Suprapubic skin (tissue), 4 donors: ENCODE results near the gene DOHH. TPM values are rescaled to one million over a fixed set of nuclear protein-coding genes. Genes with fewer than 3 reads are reported as not detected.
A peak's percentile ranks its signal among the peaks of the same experiment; 100 is the strongest.

Source experiments
- DNase-seq, 2 donors: peaks; one replicate each; pipeline ENCODE4 v3.0.0-alpha.2; 2019; ENCODE audit warnings: low spot score in 2 of 2
- H3K27ac ChIP-seq: fragments of 200-600 bp; sonication (generic); one replicate; pipeline ENCODE4 v1.5.1; 2019
- H3K27me3 ChIP-seq: fragments of 200-600 bp; sonication (generic); one replicate; pipeline ENCODE4 v1.5.1; 2019
- H3K36me3 ChIP-seq: fragments of 200-600 bp; sonication (generic); one replicate; pipeline ENCODE4 v1.5.1; 2019
- H3K4me1 ChIP-seq: fragments of 200-600 bp; sonication (generic); one replicate; pipeline ENCODE4 v1.5.1; 2019
- H3K4me3 ChIP-seq: fragments of 200-600 bp; sonication (generic); one replicate; pipeline ENCODE4 v1.5.1; 2019; ENCODE audit warnings: mild to moderate bottlenecking
- H3K9me3 ChIP-seq: fragments of 200-600 bp; sonication (generic); one replicate; pipeline ENCODE4 v1.5.1; 2019
- EP300 ChIP-seq: sonication (generic); formaldehyde crosslinking; IDR thresholded peaks from one replicate; pipeline ENCODE4 v1.6.1; 2017; ENCODE audit warnings: antibody characterized with exemption
- POLR2A ChIP-seq, 2 donors: fragments of 450-650 bp; IDR thresholded peaks; one replicate each; pipeline ENCODE4 v1.6.1; 2017; ENCODE audit warnings: antibody characterized with exemption in 2 of 2, mild to moderate bottlenecking in 2 of 2, moderate library complexity in 2 of 2
- POLR2AphosphoS5 ChIP-seq, 3 donors: sonication (generic); formaldehyde crosslinking; IDR thresholded peaks; one replicate each; pipeline ENCODE4 v1.6.1; 2017; ENCODE audit warnings: antibody characterized with exemption in 3 of 3
- WGBS: methylation state at CpG from one replicate; pipeline ENCODE4 v1.1.5; 2018; 5-methylcytosine and 5-hydroxymethylcytosine counted together
- total RNA-seq, 4 donors: library from RNA; depleted of rRNA; stranded (reverse); fragments of >200 nt; gene quantifications; one replicate each; pipeline ENCODE4 v1.1.0, GENCODE V29; 2016
- TF ChIP-seq, protein P1 (sequence below), 2 donors: fragments of 200-600 bp in 1 of 2; fragments of 450-650 bp in 1 of 2; sonication (generic) in 1 of 2; IDR thresholded peaks; one replicate each; pipeline ENCODE4 v1.5.1; 2016 to 2019; ENCODE audit warnings: antibody characterized with exemption in 2 of 2, mild to moderate bottlenecking in 1 of 2, moderate library complexity in 1 of 2

The DOHH gene
- total RNA-seq, 4 donors from 2014 or later: 10.9 to 21.7 (median 17.9) TPM

DNA sequence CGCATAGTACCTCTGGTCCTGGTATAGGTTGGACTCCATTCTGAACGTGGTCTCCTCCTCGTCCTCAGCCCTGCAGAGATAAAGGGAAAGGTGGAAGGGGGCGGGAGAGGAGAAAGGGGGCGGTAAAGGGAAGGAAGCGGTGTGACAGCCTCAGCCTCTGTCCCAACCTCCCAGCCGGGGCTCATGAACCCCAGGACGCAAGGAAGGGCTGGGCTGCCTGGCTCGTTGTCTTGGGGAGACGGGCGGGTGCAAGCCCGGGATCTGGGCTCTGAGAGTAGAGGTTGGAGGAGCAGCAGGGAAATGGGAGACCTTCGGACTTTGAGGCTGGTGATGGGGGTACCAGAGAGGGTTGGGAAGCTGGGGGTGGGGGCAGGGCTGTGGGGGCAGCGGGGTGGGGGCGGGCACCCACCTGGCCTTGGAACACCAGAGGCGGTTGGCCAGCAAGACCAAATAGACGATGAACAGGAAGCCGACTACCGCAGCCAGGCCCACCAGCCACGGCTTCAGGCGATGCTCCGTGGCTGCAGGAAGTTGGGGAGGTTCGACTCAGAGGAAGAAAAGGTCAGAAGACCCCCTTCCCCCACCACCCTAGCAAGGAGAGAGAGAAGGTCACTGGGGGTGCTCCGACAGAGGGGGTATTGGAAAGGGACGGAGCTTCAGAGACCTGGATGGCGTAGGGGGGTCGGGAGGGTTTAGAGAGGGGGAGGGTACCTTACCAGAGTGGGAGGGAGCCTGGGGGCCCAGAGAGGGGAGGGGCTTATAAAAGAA is 21.9 kb downstream of the DOHH start:
- 17% methylated on average over 26 of the region's 27 CpGs for WGBS
- no peaks in the 10 kb centered on the region for H3K4me1 ChIP-seq
- H3K4me3 ChIP-seq: no peak overlapping the region
- H3K9me3 ChIP-seq: no peaks in the 10 kb centered on the region
- H3K36me3 ChIP-seq: no peaks in the 10 kb centered on the region
- TF ChIP-seq EP300 (no peak), POLR2A (IDR thresholded peaks at IDR 0.05) (no peak), POLR2AphosphoS5 (IDR thresholded peaks at IDR 0.05) (no peak)
- TF ChIP-seq, protein P1, sequence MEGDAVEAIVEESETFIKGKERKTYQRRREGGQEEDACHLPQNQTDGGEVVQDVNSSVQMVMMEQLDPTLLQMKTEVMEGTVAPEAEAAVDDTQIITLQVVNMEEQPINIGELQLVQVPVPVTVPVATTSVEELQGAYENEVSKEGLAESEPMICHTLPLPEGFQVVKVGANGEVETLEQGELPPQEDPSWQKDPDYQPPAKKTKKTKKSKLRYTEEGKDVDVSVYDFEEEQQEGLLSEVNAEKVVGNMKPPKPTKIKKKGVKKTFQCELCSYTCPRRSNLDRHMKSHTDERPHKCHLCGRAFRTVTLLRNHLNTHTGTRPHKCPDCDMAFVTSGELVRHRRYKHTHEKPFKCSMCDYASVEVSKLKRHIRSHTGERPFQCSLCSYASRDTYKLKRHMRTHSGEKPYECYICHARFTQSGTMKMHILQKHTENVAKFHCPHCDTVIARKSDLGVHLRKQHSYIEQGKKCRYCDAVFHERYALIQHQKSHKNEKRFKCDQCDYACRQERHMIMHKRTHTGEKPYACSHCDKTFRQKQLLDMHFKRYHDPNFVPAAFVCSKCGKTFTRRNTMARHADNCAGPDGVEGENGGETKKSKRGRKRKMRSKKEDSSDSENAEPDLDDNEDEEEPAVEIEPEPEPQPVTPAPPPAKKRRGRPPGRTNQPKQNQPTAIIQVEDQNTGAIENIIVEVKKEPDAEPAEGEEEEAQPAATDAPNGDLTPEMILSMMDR (IDR thresholded peaks at IDR 0.05): no peak
- peak in 1 of 2 donors; percentile 73 for DNase-seq
- H3K27me3 ChIP-seq: peaks cover 46% of the 10 kb centered on the region
- H3K27ac ChIP-seq: no peak overlapping the region

DNA sequence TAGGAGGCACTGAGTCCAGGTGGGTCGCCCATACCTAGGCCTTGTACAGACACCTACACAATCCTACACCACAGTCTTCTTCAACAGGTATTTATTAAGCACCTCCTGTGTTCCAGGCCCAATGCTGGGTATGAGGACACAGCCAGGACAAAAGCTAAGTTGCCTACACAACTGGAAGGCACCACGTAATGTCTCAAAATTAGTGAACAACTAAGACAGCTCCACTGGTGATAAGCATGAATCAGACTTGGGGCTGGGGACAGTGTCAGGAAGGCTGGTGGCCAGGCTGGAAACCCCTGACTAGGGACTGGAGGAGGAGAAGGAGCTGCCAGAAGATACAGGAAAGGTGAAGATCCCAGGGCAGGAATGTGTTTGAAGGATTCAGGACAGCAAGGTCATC is 22.5 kb downstream of the DOHH start:
- no peak for DNase-seq

DNA sequence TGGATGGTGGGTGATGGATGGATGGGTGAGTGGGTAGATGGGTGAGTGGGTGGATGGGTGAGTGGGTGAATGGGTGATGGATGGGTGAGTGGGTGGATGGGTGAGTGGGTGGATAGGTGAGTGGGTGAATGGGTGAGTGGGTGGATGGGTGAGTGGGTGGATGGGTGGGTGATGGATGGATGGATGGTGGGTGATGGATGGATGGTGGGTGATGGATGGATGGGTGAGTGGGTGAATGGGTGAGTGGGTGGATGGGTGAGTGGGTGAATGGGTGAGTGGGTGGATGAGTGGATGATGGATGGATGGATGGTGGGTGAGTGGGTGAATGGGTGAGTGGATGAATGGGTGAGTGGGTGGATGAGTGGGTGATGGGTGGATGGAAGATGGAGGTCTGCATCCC is 23.0 kb downstream of the DOHH start:
- Histone ChIP-seq H3K27me3 (peaks cover 35% of the 10 kb centered on the region), H3K4me1 (peaks cover 2% of the 10 kb centered on the region), H3K27ac (no peak overlapping the region), H3K36me3 (no peaks in the 10 kb centered on the region), H3K4me3 (no peak overlapping the region), H3K9me3 (no peaks in the 10 kb centered on the region)
- no peak for DNase-seq
- TF ChIP-seq, protein P1 (IDR thresholded peaks at IDR 0.05): no peak
- no peak for TF ChIP-seq POLR2AphosphoS5 (IDR thresholded peaks at IDR 0.05)
- TF ChIP-seq POLR2A (IDR thresholded peaks at IDR 0.05): no peak
- no peak for TF ChIP-seq EP300

More for the DNA sequence above, 22.5 kb downstream of the DOHH start:
- WGBS: 89% methylated on average over 2 of the region's 2 CpGs
- H3K4me1 ChIP-seq: no peaks in the 10 kb centered on the region
- H3K36me3 ChIP-seq: no peaks in the 10 kb centered on the region
- no peak for TF ChIP-seq POLR2AphosphoS5 (IDR thresholded peaks at IDR 0.05)
- TF ChIP-seq POLR2A (IDR thresholded peaks at IDR 0.05): no peak
- TF ChIP-seq, protein P1 (IDR thresholded peaks at IDR 0.05): no peak
- no peak overlapping the region for H3K27ac ChIP-seq
- no peaks in the 10 kb centered on the region for H3K9me3 ChIP-seq
- H3K4me3 ChIP-seq: no peak overlapping the region
- peaks cover 40% of the 10 kb centered on the region for H3K27me3 ChIP-seq

DNA sequence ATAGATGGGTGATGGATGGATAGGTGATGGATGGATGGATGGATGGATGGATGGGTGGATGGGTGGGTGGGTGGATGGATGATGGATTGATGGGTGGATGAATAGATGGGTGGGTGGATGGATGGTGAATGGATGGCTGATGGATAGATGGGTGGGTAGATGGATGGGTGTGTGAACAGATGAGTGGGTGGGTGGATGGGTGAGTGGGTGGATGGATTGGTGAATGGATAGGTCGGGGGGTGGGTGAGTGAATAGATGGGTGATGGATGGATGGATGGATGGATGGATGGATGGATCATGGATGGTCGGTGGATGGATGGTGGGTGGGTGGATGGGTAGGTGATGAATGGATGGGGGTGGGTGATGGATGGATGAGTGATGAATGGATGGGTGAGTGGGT is 23.6 kb downstream of the DOHH start:
- Histone ChIP-seq H3K36me3 (no peaks in the 10 kb centered on the region), H3K4me1 (peaks cover 8% of the 10 kb centered on the region), H3K9me3 (no peaks in the 10 kb centered on the region), H3K4me3 (no peak overlapping the region), H3K27me3 (peaks cover 28% of the 10 kb centered on the region), H3K27ac (no peak overlapping the region)
- DNase-seq: no peak
- TF ChIP-seq EP300: no peak
- no peak for TF ChIP-seq POLR2A (IDR thresholded peaks at IDR 0.05)
- TF ChIP-seq, protein P1 (IDR thresholded peaks at IDR 0.05): no peak
- no peak for TF ChIP-seq POLR2AphosphoS5 (IDR thresholded peaks at IDR 0.05)
- 83% methylated on average over 2 of the region's 2 CpGs for WGBS

- peaks cover 8% of the 10 kb centered on the region for H3K4me1 ChIP-seq
- H3K4me3 ChIP-seq: no peak overlapping the region
- 87% methylated on average over 4 of the region's 4 CpGs for WGBS
- no peak overlapping the region for H3K27ac ChIP-seq
- no peaks in the 10 kb centered on the region for H3K36me3 ChIP-seq
- H3K27me3 ChIP-seq: peaks cover 18% of the 10 kb centered on the region
- no peaks in the 10 kb centered on the region for H3K9me3 ChIP-seq
- no peak for DNase-seq
- TF ChIP-seq EP300 (no peak), POLR2A (IDR thresholded peaks at IDR 0.05) (no peak), POLR2AphosphoS5 (IDR thresholded peaks at IDR 0.05) (no peak)
- TF ChIP-seq, protein P1 (IDR thresholded peaks at IDR 0.05): no peak
Observed at GRCh38 chr19:3475449-3475848, 25.0 kb downstream of the DOHH start.
